Type B pancreatic cell (in vitro differentiated cells): Measurements from ENCODE around the gene LUM. TPM values are rescaled to one million over a fixed set of nuclear protein-coding genes. Genes with fewer than 3 reads are reported as not detected.

Experiments
- DNase-seq: peaks from one replicate; pipeline ENCODE4 v3.0.0; 2021; ENCODE audit warnings: mixed read lengths; ENCODE audit not compliant: unreplicated experiment; ENCODE audit errors: extremely low spot score
- H3K27ac Mint-ChIP-seq: 2 replicates; pipeline ENCODE4 v1.8.0; 2021; ENCODE audit warnings: mild to moderate bottlenecking, mixed read lengths
- H3K27me3 Mint-ChIP-seq: 2 replicates; pipeline ENCODE4 v1.8.0; 2021; ENCODE audit warnings: mixed read lengths
- H3K36me3 Mint-ChIP-seq: 2 replicates; pipeline ENCODE4 v1.8.0; 2021; ENCODE audit warnings: mixed read lengths
- H3K4me1 Mint-ChIP-seq: one replicate; pipeline ENCODE4 v1.8.0; 2021; ENCODE audit warnings: mixed read lengths; ENCODE audit not compliant: unreplicated experiment
- H3K4me3 Mint-ChIP-seq: 2 replicates; pipeline ENCODE4 v1.8.0; 2021; ENCODE audit warnings: mild to moderate bottlenecking, mixed read lengths
- H3K9me3 Mint-ChIP-seq: 2 replicates; pipeline ENCODE4 v1.8.0; 2021; ENCODE audit warnings: mixed read lengths
- total RNA-seq: library from RNA; stranded (reverse); gene quantifications from 2 replicates; pipeline ENCODE4 v1.2.1, GENCODE V29; 2021; ENCODE audit warnings: low replicate concordance
- TF ChIP-seq, protein P1 (sequence below): fragments of 200-600 bp; sonication (generic); conservative IDR thresholded peaks from 2 replicates; pipeline ENCODE4 v1.5.0; 2021; ENCODE audit warnings: antibody characterized with exemption, mild to moderate bottlenecking

Gene LUM
- total RNA-seq, 1 donor from 2014 or later, result 49.5 TPM

DNA sequence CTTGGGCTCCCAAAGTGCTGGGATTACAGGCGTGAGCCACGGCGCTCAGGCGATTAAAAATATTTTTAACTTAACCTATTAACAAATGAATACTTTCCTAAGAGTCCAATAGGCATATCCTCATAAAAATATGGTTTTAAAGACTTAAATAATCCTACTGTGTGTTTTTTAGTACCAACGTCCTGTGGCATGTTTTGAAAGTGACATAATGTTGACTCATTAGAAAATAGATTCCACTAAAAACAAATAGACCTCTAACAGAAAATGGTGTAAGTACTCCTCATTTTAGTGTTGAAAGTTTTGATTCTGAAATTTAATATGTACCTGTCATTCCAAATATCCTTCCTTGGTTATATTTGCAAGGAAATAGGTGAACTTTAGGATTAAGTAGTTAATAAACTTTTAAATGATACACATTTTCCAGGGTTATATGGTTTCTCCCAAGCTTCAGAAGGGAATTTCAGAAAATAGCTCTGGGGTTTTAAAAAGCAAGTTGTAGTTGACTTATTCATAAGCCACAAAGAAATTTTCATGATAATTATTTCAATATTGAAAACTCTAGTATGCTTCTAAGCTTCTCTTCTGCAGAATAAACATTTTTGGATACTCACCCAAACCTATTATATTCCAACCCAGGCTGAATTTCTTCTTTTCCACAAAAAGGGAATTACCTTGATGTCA lies 12.1 kb upstream of the LUM start:
- Mint-ChIP-seq H3K9me3 (peaks cover 4% of the 10 kb centered on the region), H3K27me3 (no peaks in the 10 kb centered on the region), H3K27ac (no peak overlapping the region), H3K4me1 (peaks cover 14% of the 10 kb centered on the region), H3K36me3 (no peaks in the 10 kb centered on the region), H3K4me3 (no peak overlapping the region)
- DNase-seq, result no peak
- TF ChIP-seq, protein P1, sequence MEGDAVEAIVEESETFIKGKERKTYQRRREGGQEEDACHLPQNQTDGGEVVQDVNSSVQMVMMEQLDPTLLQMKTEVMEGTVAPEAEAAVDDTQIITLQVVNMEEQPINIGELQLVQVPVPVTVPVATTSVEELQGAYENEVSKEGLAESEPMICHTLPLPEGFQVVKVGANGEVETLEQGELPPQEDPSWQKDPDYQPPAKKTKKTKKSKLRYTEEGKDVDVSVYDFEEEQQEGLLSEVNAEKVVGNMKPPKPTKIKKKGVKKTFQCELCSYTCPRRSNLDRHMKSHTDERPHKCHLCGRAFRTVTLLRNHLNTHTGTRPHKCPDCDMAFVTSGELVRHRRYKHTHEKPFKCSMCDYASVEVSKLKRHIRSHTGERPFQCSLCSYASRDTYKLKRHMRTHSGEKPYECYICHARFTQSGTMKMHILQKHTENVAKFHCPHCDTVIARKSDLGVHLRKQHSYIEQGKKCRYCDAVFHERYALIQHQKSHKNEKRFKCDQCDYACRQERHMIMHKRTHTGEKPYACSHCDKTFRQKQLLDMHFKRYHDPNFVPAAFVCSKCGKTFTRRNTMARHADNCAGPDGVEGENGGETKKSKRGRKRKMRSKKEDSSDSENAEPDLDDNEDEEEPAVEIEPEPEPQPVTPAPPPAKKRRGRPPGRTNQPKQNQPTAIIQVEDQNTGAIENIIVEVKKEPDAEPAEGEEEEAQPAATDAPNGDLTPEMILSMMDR, result no peak

DNA sequence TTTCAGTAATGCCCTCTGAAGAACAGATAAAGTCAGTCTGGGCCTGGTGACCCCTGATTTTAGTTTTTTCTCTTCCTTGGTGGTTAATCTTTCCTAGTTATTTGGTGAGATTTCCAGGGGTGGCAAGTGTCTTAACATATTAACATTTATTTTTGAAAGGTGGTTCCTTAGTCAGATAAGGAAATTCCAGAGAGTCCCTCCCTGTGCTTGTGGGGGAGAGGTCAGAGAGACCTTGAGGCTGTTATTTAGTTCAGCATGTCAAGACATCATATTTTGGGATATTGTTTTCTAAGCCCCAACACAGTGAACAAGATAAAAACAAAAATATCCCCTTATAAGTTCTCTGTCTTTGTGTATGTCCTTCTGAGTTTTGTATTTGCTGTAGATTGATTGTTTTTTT lies 9.5 kb upstream of the LUM start:
- no peaks in the 10 kb centered on the region for H3K36me3 Mint-ChIP-seq
- peaks cover 4% of the 10 kb centered on the region for H3K9me3 Mint-ChIP-seq
- no peaks in the 10 kb centered on the region for H3K27me3 Mint-ChIP-seq
- TF ChIP-seq, protein P1, result no peak
- H3K27ac Mint-ChIP-seq, result no peak overlapping the region
- no peak overlapping the region for H3K4me3 Mint-ChIP-seq
- H3K4me1 Mint-ChIP-seq, result peaks cover 11% of the 10 kb centered on the region
- no peak for DNase-seq

DNA sequence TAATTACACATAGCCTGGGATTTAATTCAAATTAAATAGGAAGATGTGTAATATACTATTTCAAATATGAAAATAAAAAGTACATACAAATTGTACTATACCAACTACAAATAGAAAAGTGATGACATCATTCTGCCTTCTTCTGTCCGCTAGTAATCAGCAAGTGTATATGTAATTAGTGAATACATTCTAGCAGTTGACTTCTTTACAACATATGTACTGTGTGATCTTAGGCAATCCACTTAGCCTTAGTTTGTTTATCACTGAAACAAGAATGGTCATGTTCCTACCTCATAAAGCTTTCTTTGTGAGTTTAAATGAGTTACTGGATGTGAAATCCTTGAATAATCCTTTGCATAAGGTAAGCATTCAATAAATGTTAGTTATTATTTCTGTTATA lies 7.8 kb upstream of the LUM start:
- Mint-ChIP-seq H3K9me3 (peaks cover 4% of the 10 kb centered on the region), H3K27me3 (no peaks in the 10 kb centered on the region), H3K36me3 (no peaks in the 10 kb centered on the region), H3K27ac (no peak overlapping the region), H3K4me3 (no peak overlapping the region), H3K4me1 (peaks cover 15% of the 10 kb centered on the region)
- TF ChIP-seq, protein P1, result no peak
- DNase-seq, result no peak

DNA sequence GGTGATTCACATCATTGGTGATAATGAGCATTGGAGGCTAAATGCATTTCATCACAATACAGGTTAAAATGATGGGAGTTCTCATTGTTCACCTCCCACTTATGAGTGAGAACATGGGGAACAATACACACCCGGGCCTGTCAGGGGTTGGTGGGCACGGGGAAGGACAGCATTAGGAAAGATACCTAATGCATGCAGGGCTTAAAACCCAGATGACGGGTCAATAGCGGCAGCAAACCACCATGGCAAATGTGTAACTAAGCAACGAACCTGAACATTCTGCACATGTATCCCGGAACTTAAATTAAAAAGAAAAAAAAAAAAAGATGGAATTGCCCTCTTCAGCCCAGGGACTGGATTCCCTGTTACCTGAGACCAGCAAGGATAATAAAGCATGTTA lies 2.3 kb upstream of the LUM start:
- H3K9me3 Mint-ChIP-seq, result no peaks in the 10 kb centered on the region
- no peak overlapping the region for H3K4me3 Mint-ChIP-seq
- peaks cover 14% of the 10 kb centered on the region for H3K4me1 Mint-ChIP-seq
- no peak for DNase-seq
- no peak overlapping the region for H3K27ac Mint-ChIP-seq
- no peaks in the 10 kb centered on the region for H3K36me3 Mint-ChIP-seq
- no peaks in the 10 kb centered on the region for H3K27me3 Mint-ChIP-seq
- TF ChIP-seq, protein P1, result no peak

DNA sequence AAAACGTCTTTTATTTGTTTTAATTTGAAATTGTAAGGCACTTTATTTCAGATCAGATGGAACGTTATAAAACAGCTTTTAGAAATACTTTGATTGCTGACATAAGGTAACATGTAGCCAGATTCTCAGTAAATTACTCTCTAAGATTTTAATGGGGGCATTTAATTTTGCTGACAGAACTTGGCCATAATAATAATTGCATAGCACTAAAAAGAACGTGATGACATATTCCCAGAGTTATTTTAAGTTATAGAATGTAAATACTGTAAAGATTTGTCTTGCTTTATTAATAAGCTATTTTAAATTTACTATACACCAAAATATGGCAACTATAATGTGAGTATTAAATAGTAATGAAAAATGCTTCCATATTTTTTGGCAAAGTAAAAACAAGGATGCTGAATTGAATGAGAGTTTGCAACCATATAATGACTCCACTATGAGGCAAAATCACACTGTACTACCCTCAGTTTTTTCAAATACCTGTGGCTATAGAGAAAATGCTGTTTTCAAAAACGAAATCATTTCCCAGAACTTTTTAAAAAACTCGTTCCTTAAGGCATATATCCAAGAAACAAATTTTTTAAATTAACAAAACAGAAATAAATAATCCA lies 876 bp downstream of the LUM start:
- Mint-ChIP-seq H3K9me3 (no peaks in the 10 kb centered on the region), H3K36me3 (no peaks in the 10 kb centered on the region), H3K4me1 (peaks cover 20% of the 10 kb centered on the region), H3K27me3 (no peaks in the 10 kb centered on the region), H3K27ac (no peak overlapping the region), H3K4me3 (peak overlapping the region; percentile 50)
- TF ChIP-seq, protein P1, result no peak
- no peak for DNase-seq
